Liver (tissue), 3 donors: ENCODE results near the gene HSD17B3.

Source experiments
- HNF4A ChIP-seq, 2 donors: conservative IDR thresholded peaks; 2 replicates each; pipeline ENCODE4 v1.6.1; 2016; ENCODE audit warnings: antibody characterized with exemption in 2 of 2, mild to moderate bottlenecking in 2 of 2
- RAD21 ChIP-seq, 2 donors: IDR thresholded peaks; 2 replicates each; pipeline ENCODE4 v1.6.1; 2016; ENCODE audit warnings: antibody characterized with exemption in 2 of 2, mild to moderate bottlenecking in 2 of 2
- REST ChIP-seq: IDR thresholded peaks from 2 replicates; pipeline ENCODE4 v1.6.1; 2016; ENCODE audit warnings: antibody characterized with exemption, mild to moderate bottlenecking
- TAF1 ChIP-seq: conservative IDR thresholded peaks from 2 replicates; pipeline ENCODE4 v1.6.1; 2016; ENCODE audit warnings: antibody characterized with exemption, mild to moderate bottlenecking
- TF ChIP-seq, protein P1 (sequence below): fragments of 150-350 bp; IDR thresholded peaks from 2 replicates; pipeline ENCODE4 v1.5.1; 2017; ENCODE audit warnings: improper control_type of control experiment, low read depth, low read length; ENCODE audit not compliant: missing input control
- TF ChIP-seq, protein P2 (sequence below): IDR thresholded peaks from 2 replicates; pipeline ENCODE4 v1.6.1; 2016; ENCODE audit warnings: antibody characterized with exemption
- donor health status: healthy.
- donor health status: healthy.

GRCh38 chr9:96243778-96244177 lies 58.2 kb downstream of the HSD17B3 start:
- TF ChIP-seq, protein P1, sequence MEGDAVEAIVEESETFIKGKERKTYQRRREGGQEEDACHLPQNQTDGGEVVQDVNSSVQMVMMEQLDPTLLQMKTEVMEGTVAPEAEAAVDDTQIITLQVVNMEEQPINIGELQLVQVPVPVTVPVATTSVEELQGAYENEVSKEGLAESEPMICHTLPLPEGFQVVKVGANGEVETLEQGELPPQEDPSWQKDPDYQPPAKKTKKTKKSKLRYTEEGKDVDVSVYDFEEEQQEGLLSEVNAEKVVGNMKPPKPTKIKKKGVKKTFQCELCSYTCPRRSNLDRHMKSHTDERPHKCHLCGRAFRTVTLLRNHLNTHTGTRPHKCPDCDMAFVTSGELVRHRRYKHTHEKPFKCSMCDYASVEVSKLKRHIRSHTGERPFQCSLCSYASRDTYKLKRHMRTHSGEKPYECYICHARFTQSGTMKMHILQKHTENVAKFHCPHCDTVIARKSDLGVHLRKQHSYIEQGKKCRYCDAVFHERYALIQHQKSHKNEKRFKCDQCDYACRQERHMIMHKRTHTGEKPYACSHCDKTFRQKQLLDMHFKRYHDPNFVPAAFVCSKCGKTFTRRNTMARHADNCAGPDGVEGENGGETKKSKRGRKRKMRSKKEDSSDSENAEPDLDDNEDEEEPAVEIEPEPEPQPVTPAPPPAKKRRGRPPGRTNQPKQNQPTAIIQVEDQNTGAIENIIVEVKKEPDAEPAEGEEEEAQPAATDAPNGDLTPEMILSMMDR = no peak
- no peak for TF ChIP-seq TAF1
- no peak for TF ChIP-seq HNF4A (conservative IDR thresholded peaks at IDR 0.05)
- TF ChIP-seq REST = no peak
- TF ChIP-seq, protein P2, sequence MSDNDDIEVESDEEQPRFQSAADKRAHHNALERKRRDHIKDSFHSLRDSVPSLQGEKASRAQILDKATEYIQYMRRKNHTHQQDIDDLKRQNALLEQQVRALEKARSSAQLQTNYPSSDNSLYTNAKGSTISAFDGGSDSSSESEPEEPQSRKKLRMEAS = no peak
- TF ChIP-seq RAD21 (IDR thresholded peaks at IDR 0.05) = no peak
